Measurements from ENCODE around the gene SLC4A4.
"Not testable (repeated sequence)": the region's sequence is repeated elsewhere in the genome, so short reads cannot be mapped to it uniquely, and the experiment has no call there.

SLC4A4 gene

GRCh38 chr4:71396382-71396781, 57.6 kb downstream of the SLC4A4 start:
- no peak for TF ChIP-seq CTCF (IDR thresholded peaks at IDR 0.05; ENCODE audit: insufficient read depth, low read length, poor library complexity, severe bottlenecking)
- H3K27me3 ChIP-seq (replicated peaks; ENCODE audit: control insufficient read depth, insufficient read depth, low read length): no peaks in the 10 kb centered on the region
- DNase-seq (ENCODE audit: extremely low read depth, insufficient read length): no peak
- no peaks in the 10 kb centered on the region for H3K36me3 ChIP-seq (ENCODE audit: control insufficient read depth, insufficient read depth, low read length)
- H3K4me3 ChIP-seq (replicated peaks; ENCODE audit: low read depth, low read length): no peak overlapping the region

GRCh38 chr4:71400810-71401209, 62.0 kb downstream of the SLC4A4 start:
- TF ChIP-seq CTCF (IDR thresholded peaks at IDR 0.05; ENCODE audit: insufficient read depth, low read length, poor library complexity, severe bottlenecking): no peak
- Histone ChIP-seq H3K27me3 (replicated peaks; ENCODE audit: control insufficient read depth, insufficient read depth, low read length) (no peaks in the 10 kb centered on the region), H3K36me3 (ENCODE audit: control insufficient read depth, insufficient read depth, low read length) (no peaks in the 10 kb centered on the region), H3K4me3 (replicated peaks; ENCODE audit: low read depth, low read length) (no peak overlapping the region)
- DNase-seq (ENCODE audit: extremely low read depth, insufficient read length): no peak

GRCh38 chr4:71402616-71403015, 63.8 kb downstream of the SLC4A4 start:
- no peaks in the 10 kb centered on the region for H3K36me3 ChIP-seq (ENCODE audit: control insufficient read depth, insufficient read depth, low read length)
- H3K27me3 ChIP-seq (replicated peaks; ENCODE audit: control insufficient read depth, insufficient read depth, low read length): no peaks in the 10 kb centered on the region
- DNase-seq (ENCODE audit: extremely low read depth, insufficient read length): no peak
- H3K4me3 ChIP-seq (replicated peaks; ENCODE audit: low read depth, low read length): no peak overlapping the region
- no peak for TF ChIP-seq CTCF (IDR thresholded peaks at IDR 0.05; ENCODE audit: insufficient read depth, low read length, poor library complexity, severe bottlenecking)

GRCh38 chr4:71404049-71404448, 65.2 kb downstream of the SLC4A4 start:
- no peak for TF ChIP-seq CTCF (IDR thresholded peaks at IDR 0.05; ENCODE audit: insufficient read depth, low read length, poor library complexity, severe bottlenecking)
- DNase-seq (ENCODE audit: extremely low read depth, insufficient read length): no peak
- Histone ChIP-seq H3K36me3 (ENCODE audit: control insufficient read depth, insufficient read depth, low read length) (no peaks in the 10 kb centered on the region), H3K4me3 (replicated peaks; ENCODE audit: low read depth, low read length) (no peak overlapping the region), H3K27me3 (replicated peaks; ENCODE audit: control insufficient read depth, insufficient read depth, low read length) (no peaks in the 10 kb centered on the region)

GRCh38 chr4:71405791-71406190, 67.0 kb downstream of the SLC4A4 start:
- Histone ChIP-seq H3K4me3 (replicated peaks; ENCODE audit: low read depth, low read length) (no peak overlapping the region), H3K36me3 (ENCODE audit: control insufficient read depth, insufficient read depth, low read length) (no peaks in the 10 kb centered on the region), H3K27me3 (replicated peaks; ENCODE audit: control insufficient read depth, insufficient read depth, low read length) (no peaks in the 10 kb centered on the region)
- DNase-seq (ENCODE audit: extremely low read depth, insufficient read length): no peak
- TF ChIP-seq CTCF (IDR thresholded peaks at IDR 0.05; ENCODE audit: insufficient read depth, low read length, poor library complexity, severe bottlenecking): no peak

GRCh38 chr4:71406459-71406963, 67.7 kb downstream of the SLC4A4 start:
- no peak for TF ChIP-seq CTCF (IDR thresholded peaks at IDR 0.05; ENCODE audit: insufficient read depth, low read length, poor library complexity, severe bottlenecking)
- Histone ChIP-seq H3K36me3 (ENCODE audit: control insufficient read depth, insufficient read depth, low read length) (no peaks in the 10 kb centered on the region), H3K4me3 (replicated peaks; ENCODE audit: low read depth, low read length) (no peak overlapping the region), H3K27me3 (replicated peaks; ENCODE audit: control insufficient read depth, insufficient read depth, low read length) (no peaks in the 10 kb centered on the region)
- no peak for DNase-seq (ENCODE audit: extremely low read depth, insufficient read length)

- DNase-seq (ENCODE audit: extremely low read depth, insufficient read length); H3K27me3 ChIP-seq (replicated peaks; ENCODE audit: control insufficient read depth, insufficient read depth, low read length); H3K36me3 ChIP-seq (ENCODE audit: control insufficient read depth, insufficient read depth, low read length); H3K4me3 ChIP-seq (replicated peaks; ENCODE audit: low read depth, low read length): not testable (repeated sequence)
Observed at GRCh38 chr4:71408961-71409360, 70.1 kb downstream of the SLC4A4 start.
